Measurements from ENCODE around the gene MED12L. TPM values are rescaled to one million over a fixed set of nuclear protein-coding genes. Genes with fewer than 3 reads are reported as not detected.

Gene MED12L
- polyA plus RNA-seq, 1 of the 3 experiments (the other 2 are of a cell fraction): 0.03 TPM

DNA sequence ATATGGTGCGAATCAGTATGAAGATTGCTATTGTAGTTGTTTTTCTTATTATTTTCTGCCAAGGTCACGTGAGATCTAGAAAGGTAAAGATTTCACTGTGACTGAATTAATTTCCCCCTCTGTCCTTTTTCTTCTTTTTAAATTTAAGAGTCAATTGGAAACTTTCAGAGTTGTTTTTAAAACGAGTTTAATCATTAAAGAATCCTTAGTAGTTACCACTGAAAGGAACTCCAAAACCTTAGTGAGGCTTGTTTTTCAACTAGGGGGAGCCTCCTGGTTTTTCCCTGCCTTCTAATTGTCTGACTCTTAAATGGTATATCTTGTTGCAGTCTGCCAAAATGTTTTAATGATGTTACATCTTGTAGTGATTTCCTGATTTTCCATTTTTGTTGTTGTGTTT lies 281.5 kb downstream of the MED12L start:
- Histone ChIP-seq H4K20me1 (ENCODE audit: insufficient read depth) (no peaks in the 10 kb centered on the region), H3K27me3 (ENCODE audit: insufficient read depth) (no peaks in the 10 kb centered on the region), H3K27ac (ENCODE audit: low read depth in 2 of 2, low read length in 1 of 2) (no peak overlapping the region), H3K79me2 (ENCODE audit: insufficient read depth) (no peaks in the 10 kb centered on the region), H3K4me1 (ENCODE audit: control insufficient read depth in 1 of 2, insufficient read depth in 2 of 2, low read depth in 1 of 2, low read length in 1 of 2) (no peaks in the 10 kb centered on the region), H3K9me3 (no peaks in the 10 kb centered on the region), H3K36me3 (replicated peaks in 1 of 2; ENCODE audit: control insufficient read depth in 1 of 2, insufficient read depth in 2 of 2, low read length in 1 of 2) (no peaks in the 10 kb centered on the region), H3K9me2 (no peaks in the 10 kb centered on the region), H2AFZ (ENCODE audit: low read depth) (no peak overlapping the region), H3F3A (replicated peaks; ENCODE audit: insufficient read depth) (no peaks in the 10 kb centered on the region), H3K9ac (no peak overlapping the region), H3K4me2 (no peak overlapping the region), H3K4me3 (ENCODE audit: low read depth in 2 of 2, low read length in 1 of 2) (no peak overlapping the region)
- no peak for DNase-seq
- ChIA-PET CTCF (no interaction called here), POLR2A (no interaction called here)
- 50% methylated on average over 3 of the region's 3 CpGs for WGBS (ENCODE audit: low lambda C conversion rate)
- TF ChIP-seq RFX5 (IDR thresholded peaks at IDR 0.05; ENCODE audit: low read length) (no peak), TEAD4 (IDR thresholded peaks at IDR 0.05; ENCODE audit: borderline replicate concordance, insufficient read depth) (no peak), SMC3 (IDR thresholded peaks at IDR 0.05; ENCODE audit: low read depth, low read length) (no peak), FOSL2 (IDR thresholded peaks at IDR 0.05; ENCODE audit: borderline replicate concordance, low read depth) (no peak), PBX3 (IDR thresholded peaks at IDR 0.05) (no peak), MAX (IDR thresholded peaks at IDR 0.05; ENCODE audit: low read depth) (no peak), TCF12 (IDR thresholded peaks at IDR 0.05) (no peak), TAF1 (IDR thresholded peaks at IDR 0.05; ENCODE audit: borderline replicate concordance, low read depth, low read length) (no peak), NFIC (IDR thresholded peaks at IDR 0.05; ENCODE audit: borderline replicate concordance) (no peak), RCOR1 (IDR thresholded peaks at IDR 0.05; ENCODE audit: low read length) (no peak), IRF3 (IDR thresholded peaks at IDR 0.05; ENCODE audit: low read depth, low read length) (no peak), USF1 (IDR thresholded peaks at IDR 0.05; ENCODE audit: borderline replicate concordance, low read depth) (no peak), CTCF (IDR thresholded peaks at IDR 0.05) (no peak), EZH2phosphoT487 (IDR thresholded peaks at IDR 0.05; ENCODE audit: borderline replicate concordance, low read depth) (no peak), MXI1 (IDR thresholded peaks at IDR 0.05; ENCODE audit: low read depth, low read length) (no peak), FOXM1 (IDR thresholded peaks at IDR 0.05; ENCODE audit: low read depth) (no peak), YY1 (IDR thresholded peaks at IDR 0.05; ENCODE audit: low read depth) (no peak), FOXJ3 (CRISPR knock-in tag; IDR thresholded peaks at IDR 0.05) (no peak)
- TF ChIP-seq, protein P1, sequence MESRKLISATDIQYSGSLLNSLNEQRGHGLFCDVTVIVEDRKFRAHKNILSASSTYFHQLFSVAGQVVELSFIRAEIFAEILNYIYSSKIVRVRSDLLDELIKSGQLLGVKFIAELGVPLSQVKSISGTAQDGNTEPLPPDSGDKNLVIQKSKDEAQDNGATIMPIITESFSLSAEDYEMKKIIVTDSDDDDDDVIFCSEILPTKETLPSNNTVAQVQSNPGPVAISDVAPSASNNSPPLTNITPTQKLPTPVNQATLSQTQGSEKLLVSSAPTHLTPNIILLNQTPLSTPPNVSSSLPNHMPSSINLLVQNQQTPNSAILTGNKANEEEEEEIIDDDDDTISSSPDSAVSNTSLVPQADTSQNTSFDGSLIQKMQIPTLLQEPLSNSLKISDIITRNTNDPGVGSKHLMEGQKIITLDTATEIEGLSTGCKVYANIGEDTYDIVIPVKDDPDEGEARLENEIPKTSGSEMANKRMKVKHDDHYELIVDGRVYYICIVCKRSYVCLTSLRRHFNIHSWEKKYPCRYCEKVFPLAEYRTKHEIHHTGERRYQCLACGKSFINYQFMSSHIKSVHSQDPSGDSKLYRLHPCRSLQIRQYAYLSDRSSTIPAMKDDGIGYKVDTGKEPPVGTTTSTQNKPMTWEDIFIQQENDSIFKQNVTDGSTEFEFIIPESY (IDR thresholded peaks at IDR 0.05; ENCODE audit: borderline replicate concordance, low read depth): no peak

All from SK-N-SH (cell line).